ENCODE data around the gene C5orf22.
"Not testable (repeated sequence)": the region's sequence is repeated elsewhere in the genome, so short reads cannot be mapped to it uniquely, and the experiment has no call there.

Gene C5orf22

DNA sequence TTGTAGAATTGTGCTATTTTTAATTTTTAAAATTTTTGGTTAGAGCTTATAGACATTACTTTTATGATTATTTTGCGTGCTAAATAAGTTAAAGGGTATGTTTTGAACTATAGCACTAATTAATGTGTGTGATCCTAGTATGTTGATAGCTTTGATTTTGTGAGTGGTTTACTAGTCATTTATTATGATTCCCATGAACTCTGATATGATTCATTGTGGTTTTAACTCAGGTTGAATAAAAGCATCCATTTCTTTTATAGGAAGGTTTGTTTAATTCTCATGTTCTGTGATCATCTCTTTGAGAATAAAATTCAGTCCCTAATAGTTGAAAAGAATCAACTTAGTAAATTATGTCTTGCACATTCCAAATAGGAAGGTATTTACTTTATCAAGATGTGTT lies 22.5 kb downstream of the C5orf22 start:
- Histone ChIP-seq H3K9ac (ENCODE audit: low read length) (no peak overlapping the region), H3K4me1 (ENCODE audit: control insufficient read depth, low read depth, low read length) (no peaks in the 10 kb centered on the region), H3K36me3 (ENCODE audit: control insufficient read depth, low read depth, low read length) (peaks cover 37% of the 10 kb centered on the region), H3K27ac (ENCODE audit: low read length) (no peak overlapping the region), H3K27me3 (ENCODE audit: control insufficient read depth, insufficient read depth, low read length) (no peaks in the 10 kb centered on the region), H3K4me3 (ENCODE audit: low read length) (no peak overlapping the region), H3K9me3 (ENCODE audit: control insufficient read depth, low read depth, low read length) (no peaks in the 10 kb centered on the region)

DNA sequence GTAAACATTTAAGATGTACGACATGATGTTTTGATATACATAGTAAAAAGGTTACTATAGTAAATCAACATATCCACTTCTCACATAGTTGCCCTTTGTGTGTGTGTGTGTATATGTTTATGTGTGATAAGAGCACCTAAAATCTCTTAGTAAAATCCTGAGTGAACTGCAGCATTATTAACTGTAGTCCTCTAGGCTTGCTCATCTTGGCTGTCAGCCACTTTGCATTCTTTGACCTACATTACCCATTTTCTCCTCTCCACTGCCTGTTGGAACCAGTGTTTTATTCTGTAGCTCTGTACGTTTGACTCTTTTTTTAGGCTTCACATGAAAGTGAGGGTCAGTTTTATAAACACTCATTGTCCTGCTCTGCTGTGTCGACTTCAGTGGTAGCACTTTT lies 24.4 kb downstream of the C5orf22 start:
- H3K36me3 ChIP-seq (ENCODE audit: control insufficient read depth, low read depth, low read length), result peaks cover 33% of the 10 kb centered on the region
- no peak overlapping the region for H3K27ac ChIP-seq (ENCODE audit: low read length)
- H3K4me3 ChIP-seq (ENCODE audit: low read length), result no peak overlapping the region
- H3K4me1 ChIP-seq (ENCODE audit: control insufficient read depth, low read depth, low read length), result no peaks in the 10 kb centered on the region
- H3K27me3 ChIP-seq (ENCODE audit: control insufficient read depth, insufficient read depth, low read length), result no peaks in the 10 kb centered on the region
- no peaks in the 10 kb centered on the region for H3K9me3 ChIP-seq (ENCODE audit: control insufficient read depth, low read depth, low read length)
- H3K9ac ChIP-seq (ENCODE audit: low read length), result no peak overlapping the region

DNA sequence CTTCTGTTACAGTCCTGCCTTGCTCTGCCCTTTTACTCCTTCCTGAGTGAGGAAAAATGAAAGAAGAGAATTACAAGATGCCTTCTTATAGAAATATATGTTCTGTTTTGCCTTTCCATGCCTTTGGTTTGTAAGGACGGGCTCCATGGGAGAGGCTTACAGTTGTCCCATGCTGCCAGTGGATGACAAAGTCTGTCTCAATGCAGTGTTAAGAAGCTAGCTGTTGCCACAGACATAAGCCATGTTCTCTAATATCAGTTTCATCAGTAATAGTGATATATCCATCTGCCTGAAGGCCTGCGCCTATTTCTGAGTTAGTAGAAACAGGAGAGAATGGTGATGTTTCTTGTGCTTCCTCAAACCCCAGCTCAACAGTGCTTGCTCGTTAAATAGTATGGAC lies 27.8 kb downstream of the C5orf22 start:
- no peaks in the 10 kb centered on the region for H3K27me3 ChIP-seq (ENCODE audit: control insufficient read depth, insufficient read depth, low read length)
- H3K9me3 ChIP-seq (ENCODE audit: control insufficient read depth, low read depth, low read length), result no peaks in the 10 kb centered on the region
- H3K36me3 ChIP-seq (ENCODE audit: control insufficient read depth, low read depth, low read length), result peaks cover under 1% of the 10 kb centered on the region
- no peak overlapping the region for H3K27ac ChIP-seq (ENCODE audit: low read length)
- no peak overlapping the region for H3K9ac ChIP-seq (ENCODE audit: low read length)
- no peaks in the 10 kb centered on the region for H3K4me1 ChIP-seq (ENCODE audit: control insufficient read depth, low read depth, low read length)
- no peak overlapping the region for H3K4me3 ChIP-seq (ENCODE audit: low read length)

DNA sequence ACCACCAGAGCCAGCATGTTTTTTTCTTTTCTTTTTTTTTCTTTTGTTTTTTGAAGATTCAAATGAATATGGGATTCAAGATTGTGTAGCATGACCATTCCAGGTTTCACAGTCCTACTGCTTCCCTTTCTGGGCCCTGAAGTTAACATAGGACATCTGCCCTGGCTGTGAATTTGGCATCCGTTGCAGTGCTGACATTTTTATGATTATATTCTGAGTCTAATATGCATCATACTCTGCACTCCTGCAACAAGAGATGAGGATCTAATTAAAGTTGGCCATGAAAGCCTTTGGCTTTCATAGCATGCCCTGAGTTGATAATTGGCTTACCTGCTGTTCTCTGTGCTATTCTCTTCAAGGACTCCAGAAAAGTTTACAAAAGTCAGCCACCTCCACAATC lies 29.8 kb downstream of the C5orf22 start:
- Histone ChIP-seq H3K9ac (ENCODE audit: low read length) (no peak overlapping the region), H3K4me3 (ENCODE audit: low read length) (no peak overlapping the region), H3K27me3 (ENCODE audit: control insufficient read depth, insufficient read depth, low read length) (no peaks in the 10 kb centered on the region), H3K27ac (ENCODE audit: low read length) (no peak overlapping the region), H3K36me3 (ENCODE audit: control insufficient read depth, low read depth, low read length) (no peaks in the 10 kb centered on the region), H3K4me1 (ENCODE audit: control insufficient read depth, low read depth, low read length) (no peaks in the 10 kb centered on the region), H3K9me3 (ENCODE audit: control insufficient read depth, low read depth, low read length) (peaks cover 6% of the 10 kb centered on the region)

DNA sequence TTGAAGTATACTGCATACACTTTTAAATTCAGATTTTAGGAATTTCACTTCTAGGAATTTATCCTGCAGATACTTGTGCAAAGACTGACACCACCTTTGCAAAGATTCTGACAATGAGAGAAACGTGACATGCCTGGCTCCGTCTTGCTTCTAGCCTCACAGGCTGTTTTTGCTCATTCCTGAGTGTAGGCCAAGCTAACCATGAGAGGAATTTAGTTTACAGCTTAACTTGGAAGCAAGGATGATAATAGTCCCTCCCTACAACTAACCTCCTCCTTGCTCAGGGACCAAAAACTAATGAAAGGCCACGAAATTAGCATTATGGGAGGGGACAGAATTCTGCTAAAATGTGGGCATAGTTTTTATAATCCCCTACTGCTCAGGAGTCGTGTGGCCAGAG lies 31.1 kb downstream of the C5orf22 start:
- H3K4me3 ChIP-seq (ENCODE audit: low read length), result no peak overlapping the region
- no peak overlapping the region for H3K9ac ChIP-seq (ENCODE audit: low read length)
- no peaks in the 10 kb centered on the region for H3K4me1 ChIP-seq (ENCODE audit: control insufficient read depth, low read depth, low read length)
- peaks cover 6% of the 10 kb centered on the region for H3K9me3 ChIP-seq (ENCODE audit: control insufficient read depth, low read depth, low read length)
- H3K36me3 ChIP-seq (ENCODE audit: control insufficient read depth, low read depth, low read length), result no peaks in the 10 kb centered on the region
- H3K27me3 ChIP-seq (ENCODE audit: control insufficient read depth, insufficient read depth, low read length), result no peaks in the 10 kb centered on the region
- no peak overlapping the region for H3K27ac ChIP-seq (ENCODE audit: low read length)

DNA sequence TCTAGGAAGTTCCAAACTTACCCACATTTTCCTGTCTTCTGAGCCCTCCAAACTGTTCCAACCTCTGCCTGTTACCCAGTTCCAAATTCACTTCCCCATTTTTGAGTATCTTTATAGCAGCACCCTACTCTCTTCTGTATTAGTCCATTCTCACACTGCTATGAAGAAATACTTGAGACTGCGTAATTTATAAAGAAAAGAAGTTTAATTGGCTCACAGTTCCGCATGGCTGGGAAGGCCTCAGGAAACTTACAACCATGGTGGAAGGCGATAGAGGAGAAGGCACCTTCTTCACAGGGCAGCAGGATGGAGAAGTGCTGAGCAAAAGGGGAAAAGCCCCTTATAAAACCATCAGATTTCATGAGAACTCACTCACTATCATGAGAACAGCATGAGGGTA lies 34.3 kb downstream of the C5orf22 start:
- H3K36me3 ChIP-seq (ENCODE audit: control insufficient read depth, low read depth, low read length); H3K9ac ChIP-seq (ENCODE audit: low read length); H3K27ac ChIP-seq (ENCODE audit: low read length); H3K4me3 ChIP-seq (ENCODE audit: low read length); H3K9me3 ChIP-seq (ENCODE audit: control insufficient read depth, low read depth, low read length); H3K27me3 ChIP-seq (ENCODE audit: control insufficient read depth, insufficient read depth, low read length); H3K4me1 ChIP-seq (ENCODE audit: control insufficient read depth, low read depth, low read length): not testable (repeated sequence)

DNA sequence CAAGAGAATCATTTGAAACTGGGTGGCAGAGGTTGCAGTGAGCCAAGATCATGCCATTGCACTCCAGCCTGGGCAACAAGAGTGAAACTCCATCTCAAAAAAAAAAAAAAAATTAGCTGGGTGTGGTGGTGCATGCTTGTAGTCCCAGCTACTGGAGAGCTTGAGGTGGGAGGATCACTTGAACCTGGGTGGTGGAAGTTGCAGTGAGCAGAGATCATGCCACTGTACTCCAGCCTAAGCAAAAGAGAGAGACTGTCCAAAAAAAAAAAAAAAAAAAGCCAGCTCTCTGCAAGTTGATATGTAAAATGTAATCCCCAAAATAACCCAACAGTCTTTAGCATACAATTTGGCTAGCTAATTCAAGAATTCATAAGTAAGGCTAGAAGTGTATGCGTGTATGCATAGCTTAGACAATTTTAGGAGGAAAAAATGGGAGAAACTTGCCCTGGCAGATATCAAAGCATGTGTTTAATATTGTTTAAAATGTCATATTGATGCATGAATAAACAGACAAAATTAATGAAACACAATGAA lies 36.3 kb downstream of the C5orf22 start:
- Histone ChIP-seq H3K9me3 (ENCODE audit: control insufficient read depth, low read depth, low read length) (peaks cover 6% of the 10 kb centered on the region), H3K27ac (ENCODE audit: low read length) (no peak overlapping the region), H3K27me3 (ENCODE audit: control insufficient read depth, insufficient read depth, low read length) (no peaks in the 10 kb centered on the region), H3K36me3 (ENCODE audit: control insufficient read depth, low read depth, low read length) (no peaks in the 10 kb centered on the region), H3K4me1 (ENCODE audit: control insufficient read depth, low read depth, low read length) (no peaks in the 10 kb centered on the region), H3K9ac (ENCODE audit: low read length) (no peak overlapping the region), H3K4me3 (ENCODE audit: low read length) (no peak overlapping the region)

DNA sequence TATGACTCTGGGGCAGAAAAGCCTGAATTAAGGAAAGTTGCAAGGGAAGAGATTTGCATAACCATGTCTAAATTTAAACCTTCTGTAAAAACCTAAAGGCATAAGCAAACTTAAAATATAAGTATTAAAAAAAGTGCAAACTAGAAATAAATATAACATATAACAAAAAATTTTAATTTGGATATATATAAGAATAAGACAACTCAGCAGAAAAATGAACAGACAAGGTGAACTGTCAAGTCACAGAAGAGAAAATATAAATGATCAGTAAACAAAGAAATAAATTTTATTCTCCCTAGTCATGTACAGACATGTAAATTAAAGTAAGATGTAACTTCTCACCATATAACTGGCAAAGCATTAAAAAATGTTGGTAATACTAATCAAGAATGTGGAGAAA lies 37.0 kb downstream of the C5orf22 start:
- Histone ChIP-seq H3K4me1 (ENCODE audit: control insufficient read depth, low read depth, low read length) (no peaks in the 10 kb centered on the region), H3K4me3 (ENCODE audit: low read length) (no peak overlapping the region), H3K9me3 (ENCODE audit: control insufficient read depth, low read depth, low read length) (peaks cover 6% of the 10 kb centered on the region), H3K9ac (ENCODE audit: low read length) (no peak overlapping the region), H3K27ac (ENCODE audit: low read length) (no peak overlapping the region), H3K36me3 (ENCODE audit: control insufficient read depth, low read depth, low read length) (no peaks in the 10 kb centered on the region), H3K27me3 (ENCODE audit: control insufficient read depth, insufficient read depth, low read length) (no peaks in the 10 kb centered on the region)

DNA sequence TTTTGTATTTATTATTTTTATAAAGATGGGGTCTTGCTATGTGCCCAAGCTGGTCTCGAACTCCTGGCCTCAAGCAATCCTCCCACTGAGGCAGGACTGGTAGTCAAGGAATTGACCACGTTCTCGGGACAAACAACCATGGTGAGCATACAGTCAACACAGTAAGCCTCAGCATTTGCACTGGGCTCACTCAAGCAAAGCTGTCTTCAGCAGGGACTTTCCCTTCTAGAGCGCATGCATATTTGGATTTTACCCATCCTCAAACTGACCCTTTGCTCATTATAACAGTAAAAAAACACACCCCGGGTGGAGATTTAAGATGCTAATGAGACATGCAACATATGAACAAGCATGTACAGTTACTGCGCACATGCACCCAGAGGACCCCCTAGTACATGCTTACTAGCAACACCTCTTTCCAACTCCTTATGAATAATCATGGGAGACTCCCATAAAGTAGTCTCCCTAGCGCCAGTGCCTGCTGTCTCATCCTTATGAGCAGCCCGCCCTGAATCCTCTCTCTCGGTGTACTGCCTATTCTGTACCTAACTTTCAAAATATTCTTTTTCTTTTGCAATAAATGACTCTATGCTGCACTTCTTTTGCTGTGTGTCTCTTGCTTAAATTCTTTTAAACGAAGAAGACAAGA lies 41.5 kb downstream of the C5orf22 start:
- no peaks in the 10 kb centered on the region for H3K9me3 ChIP-seq (ENCODE audit: control insufficient read depth, low read depth, low read length)
- no peak overlapping the region for H3K9ac ChIP-seq (ENCODE audit: low read length)
- no peak overlapping the region for H3K4me3 ChIP-seq (ENCODE audit: low read length)
- H3K4me1 ChIP-seq (ENCODE audit: control insufficient read depth, low read depth, low read length), result no peaks in the 10 kb centered on the region
- H3K27me3 ChIP-seq (ENCODE audit: control insufficient read depth, insufficient read depth, low read length), result no peaks in the 10 kb centered on the region
- H3K27ac ChIP-seq (ENCODE audit: low read length), result no peak overlapping the region
- H3K36me3 ChIP-seq (ENCODE audit: control insufficient read depth, low read depth, low read length), result no peaks in the 10 kb centered on the region

DNA sequence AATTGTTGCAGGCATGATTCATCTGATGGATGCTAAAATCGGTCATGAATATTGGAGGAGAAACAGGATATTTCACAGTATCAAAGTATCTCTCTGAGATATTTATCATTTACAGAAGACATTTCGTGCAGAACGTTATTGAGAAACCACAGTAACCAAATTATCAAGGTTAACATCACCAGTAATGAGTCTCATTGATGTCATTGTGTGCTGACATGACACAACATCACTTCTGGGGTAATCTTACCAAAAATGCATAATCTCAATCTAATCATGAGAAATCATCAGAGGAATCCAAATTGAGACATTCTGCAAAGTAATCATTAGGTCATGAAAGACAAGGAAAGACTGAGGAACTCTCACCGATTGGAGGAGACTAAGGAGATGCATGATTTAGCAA lies 42.7 kb downstream of the C5orf22 start:
- no peaks in the 10 kb centered on the region for H3K4me1 ChIP-seq (ENCODE audit: control insufficient read depth, low read depth, low read length)
- no peak overlapping the region for H3K9ac ChIP-seq (ENCODE audit: low read length)
- no peaks in the 10 kb centered on the region for H3K27me3 ChIP-seq (ENCODE audit: control insufficient read depth, insufficient read depth, low read length)
- H3K9me3 ChIP-seq (ENCODE audit: control insufficient read depth, low read depth, low read length), result no peaks in the 10 kb centered on the region
- no peak overlapping the region for H3K27ac ChIP-seq (ENCODE audit: low read length)
- H3K36me3 ChIP-seq (ENCODE audit: control insufficient read depth, low read depth, low read length), result no peaks in the 10 kb centered on the region
- no peak overlapping the region for H3K4me3 ChIP-seq (ENCODE audit: low read length)

DNA sequence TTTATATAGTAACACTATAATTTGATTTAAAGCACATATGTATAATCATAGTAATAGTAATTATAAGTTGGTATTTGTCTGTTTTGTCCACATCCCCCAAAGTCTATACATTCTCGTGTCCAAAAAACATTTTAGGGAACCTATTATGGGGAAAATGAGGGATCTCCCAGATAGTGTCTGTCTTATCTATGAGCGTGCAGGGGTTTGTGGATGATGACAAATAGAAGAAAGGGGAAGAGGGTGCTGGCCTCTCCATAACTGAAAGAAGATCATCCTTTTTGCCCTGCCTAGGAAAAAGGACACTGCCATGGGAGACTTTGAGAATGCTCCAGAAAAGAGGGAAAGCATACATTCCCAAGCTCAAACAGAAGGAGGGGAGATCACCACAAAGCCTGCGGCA lies 45.3 kb downstream of the C5orf22 start:
- Histone ChIP-seq H3K27ac (ENCODE audit: low read length) (no peak overlapping the region), H3K9me3 (ENCODE audit: control insufficient read depth, low read depth, low read length) (no peaks in the 10 kb centered on the region), H3K4me3 (ENCODE audit: low read length) (no peak overlapping the region), H3K9ac (ENCODE audit: low read length) (no peak overlapping the region), H3K27me3 (ENCODE audit: control insufficient read depth, insufficient read depth, low read length) (no peaks in the 10 kb centered on the region), H3K36me3 (ENCODE audit: control insufficient read depth, low read depth, low read length) (no peaks in the 10 kb centered on the region), H3K4me1 (ENCODE audit: control insufficient read depth, low read depth, low read length) (no peaks in the 10 kb centered on the region)

DNA sequence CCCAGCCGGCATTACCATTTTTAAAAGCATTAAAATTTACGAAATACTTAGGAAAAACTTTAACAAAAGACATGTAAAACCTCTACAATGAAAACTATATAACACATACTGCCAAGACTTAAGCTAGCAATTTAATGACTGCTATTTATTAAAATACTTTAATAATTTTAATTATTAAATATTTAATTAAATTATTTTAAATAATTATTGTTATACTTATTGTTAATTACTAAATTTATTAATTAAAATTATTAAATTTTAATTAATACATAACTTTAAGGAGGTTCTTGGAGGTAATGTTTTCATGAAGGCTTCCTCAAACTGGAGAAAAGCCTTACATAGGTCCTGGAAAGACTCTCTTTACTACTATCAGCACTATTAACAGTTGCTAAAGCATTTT lies 47.5 kb downstream of the C5orf22 start:
- H3K9me3 ChIP-seq (ENCODE audit: control insufficient read depth, low read depth, low read length), result no peaks in the 10 kb centered on the region
- H3K36me3 ChIP-seq (ENCODE audit: control insufficient read depth, low read depth, low read length), result no peaks in the 10 kb centered on the region
- H3K9ac ChIP-seq (ENCODE audit: low read length), result no peak overlapping the region
- H3K27ac ChIP-seq (ENCODE audit: low read length), result no peak overlapping the region
- H3K27me3 ChIP-seq (ENCODE audit: control insufficient read depth, insufficient read depth, low read length), result no peaks in the 10 kb centered on the region
- H3K4me1 ChIP-seq (ENCODE audit: control insufficient read depth, low read depth, low read length), result no peaks in the 10 kb centered on the region
- no peak overlapping the region for H3K4me3 ChIP-seq (ENCODE audit: low read length)
